HUDEP-2 (cell line): ENCODE data around the gene ARSA.
"Not testable (repeated sequence)": the region's sequence is repeated elsewhere in the genome, so short reads cannot be mapped to it uniquely, and the experiment has no call there.

Experiments
- DNase-seq, 76 experiments: peaks; one replicate each; lab custom pipeline; 2025; ENCODE audit not compliant: unreplicated experiment in 76 of 76; lab: John Stamatoyannopoulos, UW

The ARSA gene

GRCh38 chr22:50627642-50628542, at the start of gene ARSA:
Gene ARSA (minus strand): TSS chr22:50628152. CDS start chr22:50627779, 373 bp downstream.
- DNase-seq = peak in 72 of 76 experiments; percentile 4 to 85 (median 64)

- no peak for DNase-seq
These were observed 48.9 kb upstream of the ARSA start for GRCh38 chr22:50676661-50677492.

- DNase-seq = no peak
These were observed 48.3 kb upstream of the ARSA start for GRCh38 chr22:50676180-50676636.

- no peak for DNase-seq
These were observed 47.7 kb upstream of the ARSA start for GRCh38 chr22:50675553-50676179.

- no peak for DNase-seq
These were observed 46.9 kb upstream of the ARSA start for GRCh38 chr22:50674606-50675552.

GRCh38 chr22:50674130-50674500, 46.2 kb upstream of the ARSA start:
- DNase-seq = no peak

GRCh38 chr22:50673231-50674129, 45.5 kb upstream of the ARSA start:
- no peak for DNase-seq

GRCh38 chr22:50672471-50673230, 44.7 kb upstream of the ARSA start, which contains the start of gene SHANK3:
Gene SHANK3 (plus strand): TSS chr22:50672823.
- no peak for DNase-seq

- no peak for DNase-seq
These were observed 44.1 kb upstream of the ARSA start for GRCh38 chr22:50672041-50672440.

- no peak for DNase-seq
These were observed 43.7 kb upstream of the ARSA start for GRCh38 chr22:50671641-50672040.

GRCh38 chr22:50670914-50671538, 43.1 kb upstream of the ARSA start:
- no peak for DNase-seq

- no peak for DNase-seq
These were observed 42.6 kb upstream of the ARSA start for GRCh38 chr22:50670513-50670912.

GRCh38 chr22:50665738-50666137, 37.8 kb upstream of the ARSA start:
- no peak for DNase-seq

- no peak for DNase-seq
These were observed 37.3 kb upstream of the ARSA start for GRCh38 chr22:50665212-50665611.

- no peak for DNase-seq
These were observed 32.4 kb upstream of the ARSA start for GRCh38 chr22:50660306-50660705.

GRCh38 chr22:50659711-50660110, 31.8 kb upstream of the ARSA start:
- DNase-seq = not testable (repeated sequence)

- DNase-seq = no peak
These were observed 30.0 kb upstream of the ARSA start for GRCh38 chr22:50657925-50658324.
